GM21619 (cell line): ENCODE measurements around the gene DDR2.

Experiments
- ATAC-seq: cut with Tn5 transposase; IDR thresholded peaks from one replicate; pipeline ENCODE4 v1.9.1; 2021; ENCODE audit not compliant: unreplicated experiment

The DDR2 gene

GRCh38 chr1:162822391-162823200 is 190.3 kb downstream of the DDR2 start:
- ATAC-seq = no peak

DNA sequence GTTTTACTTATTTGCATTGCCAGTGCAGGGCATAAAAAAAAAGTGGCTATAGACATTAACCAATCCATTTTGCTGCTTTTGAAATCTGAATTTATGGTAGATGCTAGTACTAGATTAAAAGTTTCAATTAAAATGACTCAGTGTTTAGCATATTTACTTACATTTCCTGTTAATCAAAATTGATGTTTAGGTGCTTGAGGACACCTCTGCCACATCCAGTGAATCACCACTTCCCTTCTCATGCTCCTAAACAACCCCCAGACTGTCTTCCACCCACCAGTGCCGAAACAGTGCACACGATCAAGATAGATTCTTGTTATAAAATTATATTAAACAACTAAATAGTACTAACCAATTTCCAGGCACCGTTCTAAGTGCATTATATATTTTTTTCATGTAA is 191.0 kb downstream of the DDR2 start:
- ATAC-seq = no peak

DNA sequence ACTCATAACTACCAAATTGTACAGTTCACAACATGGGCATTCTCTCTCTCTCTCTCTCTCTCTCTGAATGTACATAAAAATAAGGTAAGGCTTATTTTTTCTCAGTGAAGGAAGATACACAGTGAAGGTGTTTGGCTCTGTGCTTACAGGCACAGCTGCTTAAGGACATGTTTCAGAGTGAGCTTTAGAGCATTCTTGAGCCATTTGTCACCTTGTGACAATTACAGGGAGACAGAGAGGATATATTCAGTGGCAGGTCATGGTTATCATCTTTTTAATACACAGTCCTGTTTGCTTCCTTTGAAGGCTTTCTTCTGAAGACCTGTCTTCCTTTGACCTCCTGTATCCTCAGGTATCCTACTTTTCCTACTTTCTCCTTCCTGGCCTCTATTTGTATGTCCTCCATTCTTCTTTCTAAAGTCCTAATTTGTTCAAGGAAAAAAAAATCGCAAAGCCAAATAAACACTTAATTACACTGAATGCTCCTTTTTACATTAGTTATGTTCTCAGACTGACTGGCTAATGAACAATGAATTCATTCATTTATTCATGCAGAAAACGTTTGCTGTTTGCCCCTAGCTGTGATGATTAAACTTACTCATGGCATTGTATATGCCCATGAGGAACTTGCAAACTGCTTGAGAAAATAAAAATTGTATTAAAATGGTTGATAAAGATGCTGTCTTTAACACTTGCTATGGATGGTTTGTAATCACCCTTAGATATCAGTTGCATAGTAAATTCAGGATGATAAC is 191.7 kb downstream of the DDR2 start:
- no peak for ATAC-seq

GRCh38 chr1:162829268-162829667 is 197.0 kb downstream of the DDR2 start:
- no peak for ATAC-seq

DNA sequence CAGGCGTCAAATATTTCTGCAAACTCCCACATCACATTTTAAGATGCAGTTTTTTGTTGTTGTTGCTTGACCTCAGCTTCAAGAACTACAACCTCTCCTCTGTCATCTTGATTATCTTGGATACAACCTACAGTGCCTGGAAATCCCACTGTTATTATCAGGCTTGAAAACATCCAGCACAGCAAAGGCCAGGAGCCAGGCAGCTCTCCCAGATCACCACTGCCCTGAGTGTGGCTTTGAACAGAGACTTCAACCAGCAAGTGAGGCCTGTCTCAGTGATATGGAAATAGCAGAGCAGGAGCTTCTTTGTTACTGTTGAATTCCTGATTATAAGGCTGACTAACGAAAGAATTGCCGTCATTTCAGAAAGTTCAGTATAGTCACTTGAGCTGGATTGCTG is 200.2 kb downstream of the DDR2 start:
- no peak for ATAC-seq

DNA sequence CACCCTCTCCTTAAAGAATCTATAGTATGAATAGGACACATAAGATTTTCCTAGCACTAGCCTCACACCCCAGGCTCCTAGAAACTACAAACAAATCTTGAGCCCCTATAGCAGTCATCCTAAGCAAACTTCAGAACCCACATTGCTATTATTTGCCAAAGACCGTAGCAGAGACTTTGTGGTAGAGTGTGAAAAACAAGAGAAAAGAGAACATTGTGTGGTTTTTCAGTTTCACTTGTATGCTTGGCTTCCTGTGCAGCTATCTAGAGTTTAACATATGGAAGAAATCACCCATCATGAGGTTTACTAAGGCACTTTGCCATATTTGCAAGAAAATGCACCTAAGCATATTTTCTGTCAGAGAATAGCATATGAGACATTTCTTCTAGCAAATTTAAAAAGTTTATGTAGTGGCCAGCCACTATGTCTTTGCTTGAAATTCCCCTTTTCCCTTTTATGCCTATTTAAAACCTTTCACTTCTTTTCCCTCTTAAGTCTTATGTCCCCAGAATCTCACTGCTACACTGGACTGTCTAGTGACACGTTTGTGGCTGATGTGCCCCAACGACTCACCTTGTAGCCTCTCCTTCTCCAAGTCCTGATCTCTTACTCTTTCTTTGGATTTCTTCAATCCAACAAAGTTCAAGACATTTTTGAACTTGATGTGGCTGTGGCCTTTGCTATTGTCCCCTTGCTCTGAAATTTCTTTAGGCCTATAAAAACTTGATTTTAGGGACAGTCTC is 203.1 kb downstream of the DDR2 start:
- ATAC-seq = peak; percentile 87
